Cerebellar nuclear complex (tissue), 1 donor: ENCODE measurements around the gene ARHGEF28.

Source experiments
- DNase-seq, 2 experiments: peaks; one replicate each; lab custom pipeline; 2025; lab: John Stamatoyannopoulos, UW

Gene ARHGEF28

DNA sequence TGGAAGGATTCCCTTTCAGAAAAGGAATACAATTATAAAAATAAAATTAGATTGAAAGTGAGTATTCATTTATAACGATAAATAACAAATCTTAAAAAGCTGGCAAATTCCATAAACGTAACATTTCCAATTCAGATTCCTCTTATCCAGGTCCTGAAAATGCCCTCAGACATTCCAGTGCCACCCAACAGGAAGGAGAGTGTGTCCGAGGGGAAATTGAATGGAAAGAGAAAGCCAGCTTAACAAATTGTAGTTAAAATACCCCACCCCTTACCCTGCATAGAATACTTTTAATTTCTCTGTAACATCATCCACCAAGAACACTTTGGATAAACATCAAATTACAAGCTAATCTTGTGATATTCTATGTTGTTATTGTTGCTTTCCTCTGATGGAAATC is 72.0 kb downstream of the ARHGEF28 start:
- DNase-seq, result no peak

DNA sequence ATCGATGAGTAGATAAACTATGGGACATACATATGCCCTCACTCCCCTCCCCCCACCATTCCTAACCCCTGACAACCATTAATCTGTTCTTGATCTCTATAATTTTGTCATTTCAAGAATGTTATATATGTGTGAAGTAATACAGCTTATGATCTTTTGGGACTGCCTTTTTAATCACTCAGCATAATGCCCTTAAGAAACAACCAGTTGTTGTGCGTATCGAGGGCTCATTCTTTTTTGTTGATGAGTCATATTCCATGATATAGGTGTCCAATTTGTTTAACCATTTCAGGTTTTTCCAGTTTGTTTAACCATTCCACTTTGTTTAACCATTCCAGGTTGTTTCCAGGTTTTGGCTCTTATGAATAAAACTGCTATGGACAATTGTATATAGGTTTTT is 75.6 kb downstream of the ARHGEF28 start:
- DNase-seq, result no peak

GRCh38 chr5:73702534-73702933 is 76.5 kb downstream of the ARHGEF28 start:
- DNase-seq, result no peak

GRCh38 chr5:73702951-73703350 is 77.0 kb downstream of the ARHGEF28 start:
- DNase-seq, result no peak

DNA sequence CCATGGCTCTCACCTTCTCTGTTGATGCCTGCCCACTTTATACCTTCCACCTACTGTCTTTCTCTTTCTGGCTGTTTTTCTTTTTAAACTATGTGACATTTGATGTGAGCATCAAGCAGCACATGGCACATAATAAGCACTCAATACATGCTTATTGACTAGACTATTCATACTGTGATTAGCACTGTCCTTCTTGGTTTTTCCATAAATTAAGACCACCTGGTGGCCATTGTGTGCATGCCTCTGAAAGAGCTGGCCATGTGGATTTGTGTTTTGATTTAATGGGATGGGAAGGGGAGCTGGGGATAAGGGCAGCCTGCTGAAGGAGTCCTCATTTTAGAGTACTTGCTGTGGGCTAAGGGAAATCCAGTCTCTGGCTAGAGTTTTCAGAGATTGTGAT is 79.4 kb downstream of the ARHGEF28 start:
- DNase-seq, result no peak

GRCh38 chr5:73706963-73707362 is 81.0 kb downstream of the ARHGEF28 start:
- no peak for DNase-seq

GRCh38 chr5:73709536-73710129 is 83.6 kb downstream of the ARHGEF28 start:
- DNase-seq, result no peak

- no peak for DNase-seq
Observed at GRCh38 chr5:73716284-73716808, 90.3 kb downstream of the ARHGEF28 start.

DNA sequence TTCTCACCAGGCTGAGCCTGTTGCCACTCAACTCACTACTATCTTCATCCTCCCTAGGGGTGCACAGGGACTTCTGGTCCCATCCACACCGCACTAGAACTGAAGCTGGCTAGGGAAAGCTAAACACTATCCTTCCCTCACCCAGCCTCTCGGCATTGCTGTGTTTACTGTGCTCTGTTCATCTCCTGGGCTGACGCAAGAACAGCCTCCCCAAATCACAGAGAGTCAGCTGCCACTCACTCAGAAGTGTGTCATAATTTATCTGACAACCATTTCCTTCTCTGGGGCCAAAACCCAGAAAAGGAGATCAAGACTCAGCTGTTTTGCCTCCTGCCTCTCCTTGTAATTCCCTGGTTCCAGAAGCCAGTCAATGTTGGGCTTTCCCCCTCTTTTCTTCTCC is 92.8 kb downstream of the ARHGEF28 start:
- DNase-seq, result no peak

DNA sequence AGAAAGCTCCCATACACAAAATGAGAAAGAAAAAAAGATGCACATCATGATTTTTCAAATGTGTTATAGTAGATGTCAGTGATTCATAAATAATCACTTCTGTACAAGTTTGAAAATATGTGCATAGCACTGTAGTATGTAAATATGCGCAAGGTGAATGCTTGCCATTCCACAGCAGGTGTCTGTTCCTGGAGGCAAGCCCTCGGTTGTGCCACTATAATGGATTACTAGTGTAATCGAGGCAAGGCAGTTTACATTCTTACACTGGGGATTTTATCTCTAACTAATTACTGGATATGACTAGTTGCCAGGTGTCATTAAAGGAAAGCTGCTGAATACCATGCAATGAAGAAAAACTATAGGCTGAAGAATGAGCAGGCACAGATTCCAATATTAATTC is 93.6 kb downstream of the ARHGEF28 start:
- no peak for DNase-seq

GRCh38 chr5:73722231-73722630 is 96.2 kb downstream of the ARHGEF28 start:
- no peak for DNase-seq

- DNase-seq, result no peak
Observed at GRCh38 chr5:73726071-73726470, 100.1 kb downstream of the ARHGEF28 start.

DNA sequence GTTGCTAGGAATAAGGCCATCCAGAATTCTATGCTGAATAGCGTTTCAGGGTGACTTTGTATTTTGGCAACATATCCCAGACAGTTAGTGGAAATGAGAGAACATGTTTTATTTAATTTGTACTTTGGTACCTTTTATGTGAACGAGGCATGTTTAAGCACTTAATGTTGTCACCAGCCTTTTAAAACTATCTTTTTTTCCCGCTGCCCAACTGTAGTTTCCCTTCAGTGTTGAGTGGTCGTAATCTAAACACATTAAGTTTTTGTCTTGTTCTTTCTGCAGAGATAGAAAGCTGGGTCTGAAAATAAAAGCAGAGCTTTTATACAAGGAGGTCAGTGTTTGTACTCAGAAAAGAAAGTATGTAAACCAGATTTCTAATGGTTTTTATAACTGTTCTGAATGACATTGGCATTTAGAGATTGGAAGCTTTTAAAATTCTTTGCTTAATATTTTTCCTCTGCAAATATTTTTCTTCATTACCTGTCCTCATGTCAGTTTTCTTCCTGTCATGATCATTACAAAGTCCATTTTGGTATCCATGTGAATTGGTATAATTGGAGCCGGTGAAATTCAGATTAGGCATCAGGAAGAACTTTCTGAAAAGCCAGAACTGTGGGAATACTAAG is 100.7 kb downstream of the ARHGEF28 start:
- DNase-seq, result no peak

GRCh38 chr5:73727470-73727869 is 101.5 kb downstream of the ARHGEF28 start:
- no peak for DNase-seq

DNA sequence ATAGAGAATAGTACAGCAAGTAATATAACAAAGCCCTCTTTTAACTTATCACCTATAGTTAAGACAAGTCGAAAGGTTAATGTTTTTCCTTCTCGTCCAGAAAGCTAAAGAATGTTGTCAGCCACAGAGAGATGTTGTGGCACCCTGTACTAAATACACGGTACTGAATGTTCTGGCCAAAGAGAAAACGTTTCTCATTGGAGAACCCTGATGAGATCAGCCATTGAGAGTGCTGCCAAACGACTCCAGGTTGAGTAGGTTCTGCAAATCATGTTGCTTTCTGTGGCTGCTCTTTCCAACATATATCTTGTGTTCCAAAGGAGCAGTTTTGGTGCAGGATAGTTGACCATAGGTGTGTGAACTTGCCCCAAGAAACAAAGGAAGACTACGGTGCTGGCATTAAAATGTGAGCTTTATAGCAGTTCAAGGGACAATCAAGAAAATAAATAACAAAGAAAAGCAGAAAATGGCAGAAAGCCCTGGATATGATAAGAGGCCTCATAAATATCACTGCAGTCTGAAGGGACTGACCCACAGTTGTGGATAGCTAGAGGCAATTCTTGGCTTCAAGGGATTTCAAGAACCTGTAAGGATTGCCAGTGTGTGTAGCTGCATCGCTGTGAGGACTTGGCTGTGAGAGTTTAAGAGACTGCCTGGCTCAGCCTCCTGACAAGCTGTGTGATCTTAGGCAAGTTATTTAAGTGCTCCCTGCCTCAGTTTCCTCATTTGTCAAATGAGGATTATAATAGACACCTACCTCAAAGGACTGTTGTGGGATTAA is 102.7 kb downstream of the ARHGEF28 start:
- no peak for DNase-seq

- DNase-seq, result no peak
Observed at GRCh38 chr5:73729329-73729728, 103.3 kb downstream of the ARHGEF28 start.

DNA sequence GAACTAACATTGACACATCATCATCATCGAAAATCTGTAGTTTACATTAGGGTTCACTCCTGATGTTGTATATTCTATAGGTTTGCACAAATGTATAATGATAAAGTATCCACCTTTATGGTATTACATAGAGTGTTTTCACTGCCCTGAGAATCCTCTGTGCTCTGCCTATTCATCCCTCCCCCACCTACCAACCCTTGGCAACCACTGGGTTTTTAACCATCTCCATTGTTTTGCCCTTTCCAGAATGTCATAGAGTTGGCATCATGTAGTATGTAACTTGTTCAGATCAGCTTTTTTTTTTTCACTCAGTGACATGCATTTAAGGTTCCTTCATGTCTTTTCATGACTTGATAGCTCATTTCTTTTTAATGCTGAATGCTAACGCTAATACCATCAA is 106.0 kb downstream of the ARHGEF28 start:
- DNase-seq, result no peak

DNA sequence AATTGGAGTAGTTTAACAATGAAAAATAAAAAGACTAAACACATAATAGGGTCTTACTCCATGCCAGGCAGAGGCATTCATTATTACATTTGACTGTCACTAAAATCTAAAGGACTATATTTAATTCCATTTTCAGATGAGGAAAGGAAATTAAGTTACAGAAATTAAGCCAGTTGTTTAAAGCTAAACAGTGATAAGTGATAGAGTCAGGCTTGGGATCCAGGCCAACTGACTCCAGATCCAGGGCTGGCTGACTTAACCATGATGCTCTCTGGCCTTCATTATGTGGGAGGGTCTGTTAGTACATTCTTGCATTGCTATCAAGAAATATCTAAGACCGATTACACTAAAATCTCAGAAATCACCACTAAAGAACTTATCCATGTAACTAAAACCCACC is 107.2 kb downstream of the ARHGEF28 start:
- no peak for DNase-seq

GRCh38 chr5:73735032-73735734 is 109.2 kb downstream of the ARHGEF28 start:
- no peak for DNase-seq

GRCh38 chr5:73739650-73740049 is 113.7 kb downstream of the ARHGEF28 start:
- DNase-seq, result no peak

- no peak for DNase-seq
Observed at GRCh38 chr5:73740274-73740790, 114.3 kb downstream of the ARHGEF28 start.

GRCh38 chr5:73743161-73743560 is 117.2 kb downstream of the ARHGEF28 start:
- no peak for DNase-seq
